Activated T-cell treated with anti-CD3 and anti-CD28 coated beads, Interleukin-2, amount 50 U/mL, for 48 hours (primary cell): ENCODE measurements around the gene DCX.

ENCODE experiments used
- DNase-seq, 2 experiments: peaks; one replicate each; pipeline ENCODE4 v3.0.0-alpha.2; 2020

DCX gene

DNA sequence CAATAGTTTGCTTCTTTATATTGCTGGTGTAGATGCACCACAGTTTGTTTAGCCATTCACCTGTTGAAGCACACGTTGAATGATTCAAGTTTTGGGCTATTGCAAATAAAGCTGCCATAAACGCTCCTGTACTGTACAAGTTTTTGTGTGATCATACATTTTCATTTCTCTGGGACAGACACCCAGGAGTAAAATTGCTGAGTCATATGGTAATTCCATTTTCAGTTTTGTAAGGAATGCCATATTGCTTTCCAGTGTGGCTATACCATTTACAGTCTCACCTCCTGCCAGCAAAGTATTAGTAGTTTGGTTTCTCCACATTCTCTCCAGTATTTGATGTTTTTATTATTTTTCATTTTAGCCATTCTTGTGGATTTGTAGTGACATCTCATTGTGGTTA, 109.7 kb downstream of the DCX start:
- no peak for DNase-seq

DNA sequence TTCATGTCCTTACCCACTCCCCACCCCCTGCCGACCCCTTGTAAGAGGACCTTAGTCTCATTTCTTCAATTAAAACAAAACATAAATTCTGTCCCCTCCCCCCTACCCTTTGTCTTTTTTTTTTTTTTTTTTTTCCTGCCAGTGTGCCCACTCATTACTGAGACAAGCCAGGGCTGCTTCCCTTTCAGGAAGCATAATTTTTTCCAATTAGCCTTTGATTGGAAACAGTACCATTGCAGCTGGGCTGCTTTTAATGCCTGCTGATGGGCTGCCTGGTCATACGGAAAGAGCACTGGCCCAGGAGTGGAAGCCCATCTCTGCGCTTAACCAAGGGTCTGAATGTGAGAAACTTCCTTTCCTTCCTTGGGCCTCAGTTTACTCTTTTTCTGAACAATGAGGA, 123.2 kb downstream of the DCX start:
- no peak for DNase-seq

DNA sequence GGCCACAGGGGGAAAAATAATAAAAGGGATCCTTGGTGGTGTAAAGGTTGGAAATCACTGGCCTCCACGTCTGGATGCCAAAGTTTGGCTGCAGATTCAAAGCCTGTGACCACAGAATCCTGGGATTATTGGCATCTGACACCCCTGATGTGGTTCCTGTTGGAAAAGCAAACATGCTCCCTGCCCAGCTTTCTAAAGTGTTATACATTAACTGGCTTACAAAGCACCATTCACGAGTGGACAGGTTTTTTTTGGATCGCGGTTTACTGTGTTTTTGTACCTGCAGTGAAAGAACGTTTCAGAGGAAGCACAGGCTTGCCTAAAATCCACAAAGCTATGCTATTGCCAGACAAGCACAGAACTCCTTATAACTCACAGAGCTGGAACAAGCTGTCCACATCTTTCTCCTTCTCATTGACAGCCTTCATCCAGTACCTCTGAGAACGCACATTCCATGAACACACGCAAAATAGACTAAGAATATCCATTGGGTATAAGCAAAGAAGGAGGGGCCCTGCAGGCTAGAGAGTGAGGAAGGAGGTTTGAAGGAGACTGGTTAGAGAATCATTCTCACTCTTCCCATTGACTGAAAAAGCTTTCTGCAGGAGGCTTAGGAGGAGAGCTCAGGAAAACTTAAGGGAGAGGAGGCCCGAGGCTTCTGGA, 127.2 kb downstream of the DCX start:
- DNase-seq = no peak

DNA sequence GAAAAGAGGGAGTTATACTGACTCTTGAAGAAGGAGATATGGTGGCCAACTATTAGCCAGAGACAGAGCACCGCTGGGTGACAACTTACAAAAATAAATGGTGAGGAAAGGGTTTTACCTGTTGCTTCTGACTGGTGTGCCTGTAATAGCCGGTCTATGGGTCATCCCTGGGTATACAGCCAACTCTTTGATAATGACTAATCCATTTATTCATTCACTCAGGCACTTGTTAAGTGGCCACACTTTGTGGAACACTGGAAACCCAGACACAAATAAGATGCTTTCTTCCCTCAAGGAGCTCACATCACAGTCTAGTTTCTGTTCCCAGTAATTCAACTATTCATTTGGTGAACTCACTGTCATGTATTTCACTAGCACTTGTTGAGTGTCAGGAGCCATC, 128.5 kb downstream of the DCX start:
- DNase-seq = no peak

DNA sequence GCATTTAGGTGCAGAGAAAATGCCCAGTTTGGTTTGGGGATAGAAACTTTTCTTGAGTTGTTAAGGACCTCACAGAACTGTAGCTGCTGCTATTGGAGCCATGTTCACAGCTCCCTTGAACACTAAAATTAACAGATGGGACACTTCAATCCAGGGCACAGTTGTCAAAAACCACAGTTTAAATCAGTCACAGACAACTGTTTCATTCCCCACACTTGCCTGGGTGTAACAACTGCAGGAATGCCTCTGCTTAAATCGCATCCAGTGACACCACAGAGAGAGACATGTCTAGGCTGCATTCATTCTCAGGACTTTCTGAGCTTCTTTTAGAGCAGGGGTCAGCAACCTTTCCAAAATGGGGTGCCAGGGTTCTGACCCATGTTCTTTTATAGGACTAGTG, 129.0 kb downstream of the DCX start:
- no peak for DNase-seq

DNA sequence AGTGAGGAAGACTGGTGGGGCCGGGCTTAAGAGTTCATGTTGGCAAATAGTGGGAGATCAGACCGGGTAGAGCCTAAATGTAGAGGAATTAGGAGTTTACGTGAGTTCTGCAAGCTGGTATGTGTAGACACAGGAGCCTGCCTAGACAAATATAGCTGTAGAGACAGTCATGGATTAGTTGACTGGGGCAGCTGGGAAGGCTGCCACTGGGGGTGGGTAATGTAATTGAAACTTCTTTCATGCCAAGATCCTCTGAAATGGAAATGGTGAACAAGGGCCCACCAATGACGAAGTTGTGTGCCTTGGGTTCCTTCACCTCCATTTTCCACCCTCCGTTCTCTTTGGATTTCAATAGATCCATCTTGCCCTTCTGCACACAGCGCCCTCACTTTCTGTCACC, 129.9 kb downstream of the DCX start:
- no peak for DNase-seq

DNA sequence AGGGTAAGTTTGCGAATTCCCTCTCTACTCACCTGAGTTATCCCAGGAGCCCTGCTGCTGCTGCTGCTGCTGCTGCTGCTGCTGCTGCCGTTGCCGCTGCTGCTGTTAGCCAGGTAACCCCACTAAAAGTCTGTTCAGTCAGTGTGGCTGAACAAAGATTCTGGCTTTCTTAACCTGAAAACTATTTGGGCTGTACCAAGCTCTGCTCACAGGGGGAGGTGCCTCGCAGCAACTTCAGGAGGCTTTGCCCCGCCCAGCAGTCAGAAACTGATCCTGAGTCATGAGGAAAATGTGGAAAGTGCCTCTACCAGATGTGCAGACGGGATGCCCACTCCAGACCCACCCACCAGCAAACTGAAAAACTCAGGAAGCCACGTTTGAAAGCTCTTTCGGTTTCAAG, 141.7 kb downstream of the DCX start, which contains the start of gene CAPN6:
Gene CAPN6, minus strand, starts transcription at position 145 of the 400 bp plus-strand sequence. CDS start 6,547 bp downstream, outside the sequence.
- no peak for DNase-seq

DNA sequence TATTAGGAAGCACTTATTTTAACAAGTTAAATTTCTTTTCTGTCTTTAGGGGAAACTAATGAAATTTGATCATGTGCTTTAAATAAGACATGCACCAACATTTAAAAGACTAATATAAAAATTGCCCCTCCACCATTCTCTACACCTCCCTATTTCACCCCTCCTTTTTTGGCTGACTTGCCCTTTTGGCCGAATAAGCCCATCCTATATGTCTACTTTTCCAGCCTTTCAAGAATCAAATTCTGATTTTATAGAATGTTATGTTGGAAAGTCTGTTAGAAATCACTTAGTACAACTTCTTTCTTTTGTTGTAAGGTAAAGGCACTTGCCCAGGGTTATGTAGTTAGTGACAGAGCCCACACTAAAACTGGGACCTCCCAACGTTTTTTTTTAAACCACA, 143.5 kb downstream of the DCX start:
- DNase-seq = no peak

DNA sequence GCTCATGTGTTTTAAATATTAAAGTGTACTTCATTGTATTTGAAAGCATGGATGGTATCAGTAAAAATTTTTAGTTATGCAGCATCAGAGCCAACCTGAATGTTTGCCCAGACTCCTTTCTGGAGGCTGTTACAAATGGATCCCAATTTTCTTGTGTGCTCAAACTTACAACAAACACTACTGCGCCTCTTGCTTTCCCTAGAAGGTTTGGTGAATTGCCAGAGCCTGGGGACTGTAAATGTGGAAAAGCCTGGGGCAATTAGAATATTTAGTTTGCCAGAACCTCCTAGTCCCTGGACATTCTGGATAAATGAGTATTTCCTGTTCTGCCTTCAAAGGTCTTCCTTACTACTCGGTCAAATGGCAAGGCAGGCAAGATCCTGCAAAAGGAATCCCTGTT, 146.5 kb downstream of the DCX start:
- no peak for DNase-seq

DNA sequence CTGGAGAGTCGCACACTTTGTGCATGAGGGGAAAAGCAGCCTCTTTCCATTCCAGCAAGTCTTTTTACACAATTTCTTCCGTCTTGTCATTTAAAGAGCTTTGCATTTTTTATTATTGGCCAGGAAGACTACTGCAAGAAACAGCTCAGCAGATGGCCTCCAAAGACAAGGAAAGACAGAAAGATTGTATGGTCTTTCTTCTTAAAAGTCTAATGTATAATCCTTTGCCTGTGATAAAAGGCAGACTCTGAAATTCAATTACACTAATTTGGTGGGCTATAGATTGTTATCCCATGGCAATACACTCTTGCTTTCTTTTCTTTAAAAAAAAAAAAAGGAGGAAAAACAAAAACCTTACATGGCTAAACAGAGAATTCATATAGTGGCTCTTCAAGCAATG, 147.6 kb downstream of the DCX start:
- DNase-seq = no peak

DNA sequence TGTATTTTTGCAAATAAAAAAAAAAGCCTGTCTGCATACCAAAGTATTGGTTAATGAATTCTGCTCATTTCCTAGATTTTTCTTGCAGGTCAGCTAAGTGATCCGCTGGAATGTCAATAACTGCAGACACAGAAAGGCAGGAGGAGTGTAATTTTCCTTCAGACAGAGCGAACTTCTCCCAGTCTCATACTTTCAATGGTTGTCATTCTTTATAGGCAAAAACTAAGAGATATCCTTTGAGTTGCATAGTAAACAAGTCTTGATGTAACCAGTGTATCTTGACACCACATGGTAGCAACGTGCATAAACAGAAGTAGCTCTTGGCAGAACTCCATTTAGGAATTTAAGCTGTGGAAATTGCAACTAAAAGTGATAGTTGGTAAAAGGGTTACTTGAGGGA, 149.9 kb downstream of the DCX start:
- no peak for DNase-seq

DNA sequence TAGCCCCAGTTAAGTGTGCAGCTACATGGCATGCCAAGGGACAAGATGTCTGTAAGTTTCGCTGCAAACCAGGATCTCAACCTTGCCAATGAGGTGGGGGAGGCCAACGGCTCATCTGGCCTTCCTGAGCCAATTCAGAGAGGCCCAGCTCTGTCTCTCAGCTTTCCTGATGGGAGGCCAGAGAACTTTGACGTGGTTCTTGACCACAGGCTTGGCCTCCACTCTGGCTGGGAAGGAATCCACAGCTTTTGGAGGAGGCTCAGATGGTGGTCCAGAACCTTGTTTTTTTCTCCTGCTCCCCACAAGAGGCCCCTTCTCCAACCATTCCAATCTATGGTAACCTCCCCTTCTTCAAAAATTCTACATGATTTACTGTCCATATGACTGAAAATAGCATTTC, 151.5 kb downstream of the DCX start:
- DNase-seq = no peak

DNA sequence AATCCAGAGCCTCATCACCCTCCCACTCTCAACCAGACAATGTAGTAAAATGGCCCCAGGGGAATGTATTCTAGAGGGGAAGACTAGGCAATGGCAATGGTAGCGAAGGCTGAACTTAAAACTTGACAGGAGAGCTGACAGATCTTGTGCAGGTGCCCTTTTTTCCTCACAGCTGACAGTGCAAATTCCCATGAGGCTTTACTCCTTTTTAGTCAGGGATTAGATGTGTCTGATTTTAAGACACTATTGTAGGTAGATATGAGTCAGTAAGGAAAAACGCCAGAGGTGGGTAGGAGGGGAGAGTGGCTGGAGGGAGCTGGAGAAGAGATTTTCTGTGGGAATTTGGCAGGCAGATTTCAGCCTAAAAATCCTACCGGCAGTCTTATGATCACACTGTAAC, 152.4 kb downstream of the DCX start:
- no peak for DNase-seq

DNA sequence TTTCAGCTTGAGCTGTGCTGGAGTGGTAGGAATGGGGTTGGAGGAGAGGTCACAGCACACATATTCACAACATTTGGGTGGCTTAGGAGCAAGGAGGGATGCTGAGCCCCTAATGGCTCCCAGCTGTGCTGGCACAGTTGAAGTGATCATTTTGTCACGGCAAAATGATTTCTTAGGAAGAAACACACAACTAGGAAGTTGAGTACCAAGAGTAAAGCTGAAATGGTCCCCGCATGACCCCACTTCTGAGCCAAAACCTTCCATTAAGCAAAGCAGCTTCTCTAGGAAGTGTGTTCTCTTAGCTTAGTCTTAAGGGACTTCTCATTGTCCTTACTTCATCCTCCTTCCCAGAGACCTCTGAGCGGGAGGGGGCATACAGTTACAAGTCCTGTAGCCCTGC, 154.3 kb downstream of the DCX start:
- DNase-seq = no peak

DNA sequence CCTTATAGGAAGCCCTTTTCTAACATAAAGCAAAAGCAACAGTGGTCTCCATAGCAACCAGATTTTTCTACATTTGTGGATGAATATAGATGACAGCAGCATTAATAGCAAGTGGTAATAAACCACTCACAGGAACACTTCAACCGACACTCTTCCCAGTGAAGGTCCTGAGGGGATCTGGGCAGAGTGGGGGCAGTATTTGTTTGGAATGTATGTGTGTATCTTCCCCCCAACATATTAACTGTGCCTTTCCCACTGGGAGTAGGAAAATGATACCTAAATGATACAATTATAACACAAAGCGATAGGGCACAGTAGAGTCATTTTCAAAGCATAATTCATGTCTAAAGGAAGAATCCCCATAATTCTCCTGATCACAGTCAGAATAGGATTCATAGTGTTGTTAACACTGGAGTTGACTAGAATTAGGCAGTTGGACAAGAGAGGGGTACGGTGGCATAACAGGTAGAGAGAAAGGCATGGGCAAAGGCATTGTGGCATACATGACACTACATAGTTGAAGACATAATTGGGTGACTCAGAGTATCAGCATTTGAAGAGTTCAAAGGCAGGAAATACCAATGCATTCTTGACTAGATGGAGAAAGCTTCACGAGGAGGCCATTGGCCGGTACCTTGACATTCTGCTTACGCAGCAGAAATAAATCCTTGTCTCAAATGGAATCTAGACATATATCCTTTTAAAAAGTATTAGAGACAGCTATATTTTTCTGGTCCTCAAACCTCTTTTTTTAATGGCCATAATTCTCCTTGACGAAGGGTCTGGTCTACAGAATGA, 156.9 kb downstream of the DCX start:
- no peak for DNase-seq

DNA sequence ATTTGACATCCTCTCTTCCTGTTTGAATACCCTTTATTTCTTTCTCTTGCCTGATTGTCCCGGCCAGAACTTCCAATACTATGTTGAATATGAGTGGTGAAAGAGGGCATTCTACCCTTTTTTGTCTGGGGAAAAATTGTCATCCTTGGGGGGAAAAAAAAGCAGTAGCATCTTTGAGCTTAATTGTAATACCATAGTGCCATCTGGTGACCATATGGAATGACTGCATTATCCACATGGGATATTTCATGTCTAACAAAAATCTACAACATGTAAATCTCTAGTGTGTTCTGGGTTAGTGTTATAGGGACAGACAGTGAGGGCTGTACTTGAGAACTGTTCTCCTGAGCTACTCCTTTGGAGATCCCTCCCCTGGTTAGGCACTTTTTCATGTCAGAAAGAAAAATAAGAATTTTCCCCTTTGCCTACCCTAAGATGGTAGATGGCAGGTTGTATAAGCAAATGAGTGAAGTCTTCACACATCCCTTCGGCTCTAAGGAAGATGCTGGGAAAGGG, 167.7 kb downstream of the DCX start:
- DNase-seq = no peak
